SK-MEL-5 (cell line): ENCODE data around the gene LUC7L3. TPM values are rescaled to one million over a fixed set of nuclear protein-coding genes. Genes with fewer than 3 reads are reported as not detected.

ENCODE experiments used
- DNase-seq: peaks from one replicate; pipeline ENCODE4 v3.0.0-alpha.2; 2016; ENCODE audit warnings: low read depth, low spot score
- in situ Hi-C: cut with HindIII; loops from 2 replicates; pipeline ENCODE4 v1.10.0; 2016; ENCODE audit warnings: low sequenced_read_pairs, high pct_unique_total_duplicates, low pct_unique_long_range_greater_than_20kb
- total RNA-seq: library from RNA; depleted of rRNA; stranded (reverse); fragments of >200 nt; shearing (Covaris generic); gene quantifications from 2 replicates; pipeline ENCODE4 v1.2.3, GENCODE V29; 2014

The LUC7L3 gene
- total RNA-seq, 1 experiment from 2014 or later, result 29.4 TPM

- DNase-seq, result no peak
- in situ Hi-C loops, result no loop called here
Observed at GRCh38 chr17:50767446-50767845, 48.0 kb downstream of the LUC7L3 start, which contains the start of gene ANKRD40CL. Gene ANKRD40CL, minus strand, starts transcription at chr17:50767518. Its CDS starts 605 bp downstream, at chr17:50766913.

- no peak for DNase-seq
- in situ Hi-C loops, result no loop called here
Observed at GRCh38 chr17:50768346-50768761, 49.0 kb downstream of the LUC7L3 start.

GRCh38 chr17:50769884-50770283 is 50.5 kb downstream of the LUC7L3 start:
- in situ Hi-C loops, result no loop called here

GRCh38 chr17:50770346-50770745 is 50.9 kb downstream of the LUC7L3 start:
- in situ Hi-C loops, result no loop called here
- DNase-seq, result no peak

More at GRCh38 chr17:50769884-50770283, 50.5 kb downstream of the LUC7L3 start:
- DNase-seq, result no peak

GRCh38 chr17:50771991-50772785 is 52.8 kb downstream of the LUC7L3 start:
- DNase-seq, result no peak
- in situ Hi-C loops, result no loop called here

GRCh38 chr17:50774225-50774803 is 54.9 kb downstream of the LUC7L3 start:
- in situ Hi-C loops, result no loop called here
- DNase-seq, result no peak

GRCh38 chr17:50775926-50776325 is 56.5 kb downstream of the LUC7L3 start:
- in situ Hi-C loops, result no loop called here
- no peak for DNase-seq

- DNase-seq, result no peak
- in situ Hi-C loops, result no loop called here
Observed at GRCh38 chr17:50778471-50778870, 59.1 kb downstream of the LUC7L3 start.

GRCh38 chr17:50778988-50779387 is 59.6 kb downstream of the LUC7L3 start:
- in situ Hi-C loops, result no loop called here
- DNase-seq, result no peak

- no peak for DNase-seq
- in situ Hi-C loops, result no loop called here
Observed at GRCh38 chr17:50779747-50780353, 60.4 kb downstream of the LUC7L3 start.

- in situ Hi-C loops, result no loop called here
- no peak for DNase-seq
Observed at GRCh38 chr17:50781167-50781566, 61.8 kb downstream of the LUC7L3 start.

GRCh38 chr17:50783193-50783660 is 63.8 kb downstream of the LUC7L3 start:
- DNase-seq, result peak; percentile 91
- in situ Hi-C loops, result no loop called here

GRCh38 chr17:50783905-50784304 is 64.5 kb downstream of the LUC7L3 start:
- in situ Hi-C loops, result no loop called here

GRCh38 chr17:50785126-50785525 is 65.7 kb downstream of the LUC7L3 start:
- in situ Hi-C loops, result no loop called here
- no peak for DNase-seq

More at GRCh38 chr17:50783905-50784304, 64.5 kb downstream of the LUC7L3 start:
- DNase-seq, result no peak

- in situ Hi-C loops, result no loop called here
- no peak for DNase-seq
Observed at GRCh38 chr17:50785946-50786570, 66.7 kb downstream of the LUC7L3 start.

GRCh38 chr17:50787106-50787505 is 67.7 kb downstream of the LUC7L3 start:
- in situ Hi-C loops, result no loop called here
- DNase-seq, result no peak

GRCh38 chr17:50790618-50791017 is 71.2 kb downstream of the LUC7L3 start:
- in situ Hi-C loops, result no loop called here
- DNase-seq, result no peak

- DNase-seq, result no peak
- in situ Hi-C loops, result no loop called here
Observed at GRCh38 chr17:50792132-50792531, 72.7 kb downstream of the LUC7L3 start.
